NCI-H187 treated with DMSO at 0.1 percent for 48 hours (cell line): ENCODE data around the gene LTBP2.

Experiments
- DNase-seq: peaks from one replicate; lab custom pipeline; 2025; lab: John Stamatoyannopoulos, UW

The LTBP2 gene

DNA sequence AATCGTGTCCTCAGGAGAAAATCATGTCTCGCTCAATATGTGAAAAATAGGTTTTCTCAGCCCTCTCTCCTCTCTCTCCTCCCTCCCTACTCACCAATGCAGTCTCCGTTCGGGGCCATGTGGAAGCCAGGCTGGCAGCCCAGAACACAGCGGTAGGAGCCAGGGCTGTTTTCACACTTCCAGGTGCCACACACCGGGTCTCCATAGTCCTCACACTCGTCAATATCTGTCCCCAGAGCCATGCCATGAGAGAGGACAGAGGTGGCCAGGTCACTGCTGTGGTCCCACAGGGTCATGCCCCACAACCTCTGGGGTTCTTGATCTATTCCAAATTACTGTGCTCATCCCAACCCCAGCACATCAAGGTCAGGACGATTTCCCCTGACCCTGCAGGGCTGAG, 105.0 kb downstream of the LTBP2 start:
- no peak for DNase-seq

DNA sequence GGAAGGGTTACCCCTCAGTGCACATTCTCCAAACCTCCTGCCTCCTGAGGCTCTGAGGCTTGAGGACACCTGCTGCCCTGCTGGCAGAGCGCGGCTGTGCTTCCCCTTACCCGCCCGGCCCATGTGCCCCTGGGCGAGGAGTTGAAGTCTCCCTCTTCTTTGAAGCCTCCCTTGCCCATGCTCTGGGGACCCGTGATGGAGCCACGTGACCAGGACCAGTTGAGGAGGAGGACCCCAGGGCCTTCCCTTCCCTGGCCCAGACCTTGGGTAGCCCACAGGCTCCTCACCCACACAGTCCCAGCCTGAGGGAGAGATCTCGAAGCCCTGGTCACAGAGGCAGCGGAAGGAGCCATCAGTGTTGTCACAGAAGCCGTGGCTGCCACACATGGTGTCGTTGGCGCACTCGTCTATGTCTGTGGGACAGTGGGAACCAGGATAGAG, 105.6 kb downstream of the LTBP2 start:
- DNase-seq, result no peak

DNA sequence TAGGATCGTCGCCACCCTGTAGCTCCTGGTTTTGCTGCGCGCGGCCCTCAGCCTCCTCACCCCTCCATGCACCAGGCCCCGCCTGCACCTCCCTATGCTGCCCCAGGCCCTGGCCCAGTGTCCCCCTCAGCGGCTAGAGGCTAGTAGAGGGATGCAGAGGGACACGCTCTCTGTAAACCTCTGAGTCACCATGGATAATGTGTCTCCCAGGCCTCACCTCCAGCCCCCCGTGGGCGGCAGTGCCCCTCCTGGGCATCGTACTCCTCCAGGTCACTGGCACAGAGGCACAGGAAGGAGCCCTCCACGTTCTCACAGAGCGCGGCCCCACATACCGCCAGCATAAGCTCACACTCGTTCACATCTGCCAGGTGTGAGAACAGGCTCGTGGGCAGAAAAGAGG, 106.2 kb downstream of the LTBP2 start:
- DNase-seq, result no peak

DNA sequence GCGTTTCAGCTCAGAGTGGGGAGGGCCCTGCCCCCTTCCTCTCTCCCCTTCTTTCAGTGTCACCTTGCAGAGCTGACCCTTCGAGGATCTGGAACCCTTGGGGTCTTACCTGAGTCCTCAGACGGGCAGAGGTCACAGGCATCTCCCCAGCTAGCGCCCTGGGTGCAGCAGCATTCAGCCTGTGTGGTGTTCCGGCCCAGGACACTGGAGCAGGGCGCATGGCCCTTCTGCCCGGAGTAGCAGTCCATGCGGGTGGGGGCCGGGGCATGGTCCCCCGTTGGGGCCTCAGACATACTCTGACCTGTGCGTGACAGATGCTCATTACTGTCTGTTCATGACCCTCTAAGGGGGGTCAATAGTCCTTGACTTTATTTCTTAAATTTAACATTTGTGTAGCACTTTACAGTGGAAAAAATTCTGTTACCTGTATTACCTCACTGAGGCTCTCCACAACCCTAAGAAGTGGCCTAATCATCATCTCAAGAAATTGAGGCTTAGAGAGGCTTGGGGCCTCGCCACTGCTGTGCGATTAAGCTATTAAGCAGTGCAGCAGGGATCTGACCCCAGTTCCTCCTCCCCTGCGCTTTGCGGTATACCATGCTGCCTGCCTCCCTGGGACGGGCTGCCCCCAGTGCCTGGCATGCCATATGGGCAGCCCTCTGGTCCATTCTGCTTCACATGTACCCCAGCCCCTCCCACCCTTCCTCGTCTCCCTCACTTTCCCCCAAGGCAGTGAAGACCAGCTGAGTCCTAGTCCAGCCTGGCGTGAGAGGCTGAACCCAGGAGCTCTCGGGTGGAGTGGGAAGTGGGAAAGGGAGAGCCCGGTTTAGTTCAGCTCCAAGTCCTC, 106.9 kb downstream of the LTBP2 start:
- no peak for DNase-seq

DNA sequence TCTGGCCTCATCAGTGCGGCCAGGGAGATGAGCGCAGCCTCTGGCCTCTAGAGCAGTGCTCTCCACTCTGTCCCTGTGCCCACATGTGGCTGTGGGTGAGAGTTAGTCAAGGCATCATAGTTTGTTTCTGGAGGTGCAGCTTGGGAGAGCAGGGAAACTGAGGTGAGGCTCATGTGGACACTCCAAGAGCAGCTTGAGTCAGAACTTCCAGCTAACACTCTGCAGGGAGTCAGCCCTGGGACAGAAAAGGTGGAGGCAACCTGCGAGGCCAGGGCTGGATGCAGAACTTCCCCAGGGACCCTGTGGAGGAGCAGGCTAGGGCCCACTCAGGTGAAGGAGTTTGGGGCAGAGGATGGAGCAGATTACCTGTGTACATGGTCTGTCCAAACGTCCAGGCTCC, 107.6 kb downstream of the LTBP2 start:
- no peak for DNase-seq

DNA sequence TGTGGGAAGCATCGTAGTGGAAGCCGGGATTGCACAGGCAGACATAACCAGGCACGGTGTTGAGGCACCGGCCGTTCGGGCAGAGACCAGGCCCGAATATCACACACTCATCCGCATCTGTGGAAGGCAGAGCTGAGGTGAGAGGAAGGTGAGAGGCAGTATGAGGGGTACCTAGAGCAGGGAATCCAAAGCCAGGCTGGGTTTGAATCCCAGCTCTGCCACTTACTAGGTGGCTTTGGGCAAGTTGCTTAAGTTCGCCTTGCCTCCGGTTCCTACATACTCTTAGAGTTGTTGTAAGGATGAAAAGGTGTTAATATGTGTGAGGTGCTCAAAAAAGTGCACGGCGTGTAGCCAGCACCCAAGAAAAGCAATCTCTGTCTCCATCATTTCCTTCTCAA, 108.1 kb downstream of the LTBP2 start:
- no peak for DNase-seq

DNA sequence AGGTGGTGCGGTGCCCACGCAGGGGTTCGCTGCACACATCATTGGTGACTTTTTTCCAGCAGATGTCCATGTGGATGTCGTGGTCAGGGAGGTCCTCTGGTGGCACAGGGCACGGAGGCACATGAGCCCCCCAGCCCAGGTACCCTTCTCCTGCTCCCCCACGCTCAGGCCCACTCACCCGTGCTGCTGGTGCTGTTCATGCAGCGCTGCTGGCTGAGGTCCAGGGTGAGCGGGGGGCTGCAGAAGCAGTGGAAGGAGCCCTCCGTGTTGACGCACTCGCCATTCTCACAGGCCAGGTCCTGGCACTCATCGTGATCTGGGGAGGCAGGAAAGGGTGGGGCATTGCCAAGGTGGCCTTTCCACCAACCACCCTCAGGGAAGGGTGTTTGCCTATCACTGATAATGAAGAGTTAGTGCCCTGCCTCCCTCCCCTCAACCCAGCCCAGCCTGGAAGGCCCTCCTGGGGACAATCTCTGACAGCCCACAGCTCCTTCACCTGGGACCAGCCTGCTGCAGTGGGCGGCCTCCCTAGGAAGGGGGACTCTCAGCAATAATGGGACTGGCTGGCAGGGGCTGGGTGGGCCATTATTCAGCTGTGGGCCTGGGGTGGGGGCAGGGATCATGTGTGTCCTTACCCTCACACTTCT, 108.6 kb downstream of the LTBP2 start:
- no peak for DNase-seq

DNA sequence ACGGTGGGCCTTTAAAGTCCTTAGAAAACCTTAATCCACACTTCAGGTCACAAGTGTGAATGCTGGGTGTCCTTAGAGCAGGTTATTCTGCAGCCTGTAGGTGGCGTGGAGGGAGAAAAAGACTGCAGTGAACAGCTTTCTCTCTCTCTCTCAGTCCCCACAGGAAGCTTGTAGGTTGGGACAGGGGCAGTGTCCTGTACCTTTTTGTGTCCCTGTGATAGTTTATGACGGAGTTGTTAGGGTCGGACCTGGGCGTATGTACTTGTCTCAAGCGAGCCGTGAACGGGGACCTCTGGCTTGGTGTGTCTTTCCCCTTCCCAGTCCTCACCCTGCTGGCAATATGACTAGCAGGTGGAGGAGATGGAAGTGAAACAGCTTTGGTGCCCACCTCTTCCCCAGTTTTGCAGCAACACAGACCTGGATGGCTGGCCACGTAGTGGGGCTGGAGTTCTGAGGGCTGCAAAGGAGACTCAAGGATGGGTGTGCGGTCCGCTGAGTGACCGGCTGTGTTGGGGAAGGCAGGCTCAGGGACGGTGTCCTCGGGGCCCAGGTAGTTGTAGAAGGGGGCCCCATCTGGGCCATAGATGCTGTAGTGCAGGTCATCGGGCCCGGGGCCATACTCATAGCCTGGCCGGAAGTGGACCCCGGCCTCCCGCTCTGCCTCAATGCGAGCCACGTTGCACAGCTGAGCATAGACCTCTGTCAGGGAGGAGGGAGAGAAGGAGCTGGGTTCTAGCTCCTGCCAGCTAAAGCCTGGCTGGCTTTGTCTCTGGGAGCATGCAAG, 109.6 kb downstream of the LTBP2 start:
- no peak for DNase-seq

DNA sequence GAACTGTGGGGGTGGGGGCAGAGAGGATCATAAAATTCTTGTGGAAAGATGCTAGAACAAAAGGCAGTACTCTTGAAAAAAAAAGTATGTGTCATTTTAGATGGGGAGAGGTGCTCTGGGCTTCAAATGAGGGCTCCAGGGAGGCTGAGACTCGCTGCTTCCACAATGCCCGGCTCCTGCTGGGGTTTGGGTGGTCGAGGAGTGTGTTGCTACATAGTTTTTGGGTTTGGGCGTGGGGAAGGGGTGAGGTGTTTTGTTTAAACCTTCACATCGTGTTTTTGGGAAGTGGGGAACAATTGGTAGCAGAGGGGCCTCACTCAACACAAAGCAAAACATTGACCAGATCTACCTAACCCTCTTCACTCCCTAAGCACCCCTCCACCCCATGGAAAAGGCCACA, 110.3 kb downstream of the LTBP2 start:
- no peak for DNase-seq

DNA sequence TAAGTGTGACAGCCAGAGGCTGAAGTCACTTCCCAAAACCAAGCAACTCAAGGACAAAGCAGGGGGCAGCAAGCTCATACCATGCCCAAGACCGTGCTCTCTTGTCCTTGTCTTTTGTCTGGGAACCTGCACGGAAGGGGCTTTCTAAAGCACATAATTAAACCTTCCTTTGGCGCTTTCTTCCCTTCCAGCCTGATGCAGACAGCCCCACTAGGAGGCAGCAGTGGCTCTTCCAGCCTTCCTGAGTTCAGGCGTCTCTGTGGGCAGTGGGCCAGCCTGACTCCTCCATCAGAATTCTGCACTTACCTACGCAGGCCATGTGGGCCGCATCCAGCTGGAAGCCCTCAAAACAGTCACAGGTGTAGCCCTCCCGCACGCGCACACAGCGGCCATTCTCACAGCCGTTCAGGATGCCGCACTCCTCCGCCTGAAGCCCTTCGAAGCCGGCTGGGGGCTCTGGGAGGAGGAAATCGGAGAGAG, 110.9 kb downstream of the LTBP2 start:
- DNase-seq, result peak; percentile 25

DNA sequence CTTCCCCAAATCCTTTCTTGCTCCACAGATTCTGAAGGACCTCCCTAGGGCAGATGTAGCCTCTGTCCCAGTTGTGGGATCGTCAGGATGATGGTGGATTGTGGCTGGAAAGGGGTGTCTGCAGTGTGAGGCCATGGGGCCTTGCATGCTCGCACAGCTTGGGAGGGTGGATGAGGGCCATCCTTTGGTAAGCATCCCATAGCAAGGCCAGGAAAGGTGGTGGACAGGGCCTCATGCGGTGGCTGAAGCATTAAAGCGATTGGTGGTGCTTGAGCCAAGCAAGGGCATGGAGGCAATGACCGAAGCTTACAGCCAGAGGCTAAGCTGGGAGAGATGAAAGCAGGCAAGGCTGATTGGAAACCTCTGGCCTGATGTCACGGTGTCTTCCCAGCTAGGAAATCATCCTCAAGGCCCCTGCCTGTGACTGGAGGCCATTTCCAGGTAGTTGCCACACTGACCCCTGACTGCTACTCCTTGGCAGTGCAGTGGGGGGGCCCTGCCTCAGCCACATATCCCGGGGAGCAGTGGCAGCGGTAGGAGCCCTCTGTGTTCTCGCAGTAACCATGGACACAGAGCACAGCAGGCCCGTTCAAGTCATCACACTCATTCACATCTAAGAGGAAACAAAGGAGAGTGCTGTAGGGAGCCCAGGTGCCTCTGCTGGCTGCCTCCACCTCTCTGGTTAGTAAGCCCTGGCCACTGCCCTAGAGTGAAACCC, 111.5 kb downstream of the LTBP2 start:
- DNase-seq, result no peak

DNA sequence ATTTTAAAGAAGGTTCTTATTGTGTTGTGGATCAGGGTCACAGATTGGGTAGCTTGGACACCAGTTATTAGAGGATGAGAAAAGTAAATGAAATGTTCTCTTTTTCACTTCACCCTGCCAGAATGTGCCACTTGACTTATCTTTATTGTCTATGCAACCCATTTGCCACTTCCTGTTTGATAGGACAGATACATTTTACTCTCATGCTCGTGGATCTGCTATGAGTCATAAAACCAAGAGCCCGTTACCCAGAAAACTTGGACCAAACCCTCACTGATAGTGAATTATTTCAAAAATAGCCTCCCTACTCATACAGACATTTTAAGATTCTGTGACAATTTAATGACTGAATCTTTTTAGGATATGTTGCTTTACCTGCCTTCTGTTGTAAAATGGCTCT, 116.7 kb downstream of the LTBP2 start:
- DNase-seq, result no peak

DNA sequence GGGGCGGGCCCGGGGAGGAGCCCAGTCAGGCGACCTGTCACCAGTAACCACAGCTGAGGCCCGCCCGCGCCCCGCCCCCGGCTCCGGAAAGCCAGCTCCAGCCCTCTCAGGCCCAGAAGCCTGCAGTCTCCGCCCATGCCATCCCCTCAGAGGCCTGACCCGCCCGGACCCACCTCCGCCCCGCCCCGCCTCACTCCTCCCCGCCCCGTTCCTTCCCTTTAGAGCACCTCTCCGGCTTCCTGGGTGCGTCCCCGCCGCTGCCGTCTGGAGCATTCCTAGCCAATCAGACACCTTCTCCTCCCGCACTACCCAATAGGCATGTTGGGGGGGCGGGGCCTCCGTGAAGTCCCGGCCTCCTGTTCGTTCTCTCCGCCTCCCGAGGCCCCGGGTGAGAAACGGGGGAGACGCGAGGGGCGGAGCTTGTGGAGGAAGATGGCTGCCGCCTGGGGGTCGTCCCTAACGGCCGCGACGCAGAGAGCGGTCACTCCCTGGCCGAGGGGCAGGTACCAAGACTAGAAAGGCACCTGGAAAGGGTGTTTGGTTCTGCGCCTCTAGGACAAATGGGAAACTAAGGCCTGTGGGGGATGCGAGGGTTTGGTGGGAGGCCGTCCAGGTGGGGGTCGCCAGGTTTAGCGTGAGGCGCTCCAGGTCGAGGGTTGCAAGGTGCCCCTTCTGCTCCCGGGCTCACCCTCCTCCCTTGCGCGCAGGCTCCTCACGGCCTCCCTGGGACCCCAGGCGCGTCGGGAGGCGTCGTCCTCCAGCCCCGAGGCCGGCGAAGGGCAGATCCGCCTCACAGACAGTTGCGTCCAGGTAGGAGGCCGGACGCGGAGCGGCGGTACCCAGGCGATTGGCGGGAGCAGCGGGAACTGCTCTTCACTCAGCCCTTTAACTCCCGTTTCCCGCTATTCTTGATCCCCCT, 118.4 kb downstream of the LTBP2 start, which contains the start of gene ISCA2:
TSS of gene ISCA2 (plus strand) at position 423 of the 919 bp plus-strand sequence. CDS start at position 433, 10 bp downstream.
- DNase-seq, result peak; percentile 99

DNA sequence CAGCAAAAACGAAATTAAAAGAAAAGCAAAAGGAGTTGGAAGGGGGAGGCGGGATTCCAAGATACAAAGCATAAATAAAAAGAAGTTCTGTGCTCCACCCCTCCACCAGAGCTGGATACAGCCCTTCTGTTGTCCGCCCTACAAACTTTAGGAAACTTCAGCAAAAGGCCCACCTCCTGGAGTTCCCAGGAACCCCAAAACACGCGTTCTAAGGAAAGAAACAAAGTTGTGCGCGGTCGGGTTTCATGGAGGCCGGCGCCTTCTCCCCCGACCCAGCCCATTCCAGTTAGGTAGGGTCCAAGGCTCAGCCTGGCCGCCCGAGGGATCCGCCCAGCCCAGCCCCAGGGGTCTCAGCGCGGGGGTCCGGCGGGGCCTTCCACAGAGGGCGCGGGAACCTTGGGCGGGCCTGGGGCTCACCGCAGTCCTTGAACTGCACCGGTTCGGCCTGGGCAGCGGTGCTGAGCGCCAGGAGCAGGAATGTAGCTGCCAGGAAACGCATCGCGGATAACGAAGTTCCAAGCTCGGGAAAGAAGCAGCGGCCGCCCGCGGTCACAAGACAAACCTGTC, 119.2 kb downstream of the LTBP2 start, which contains the start of gene NPC2:
TSS of gene NPC2 (minus strand) at position 530 of the 567 bp plus-strand sequence. CDS start at position 499, 31 bp downstream.
- no peak for DNase-seq

DNA sequence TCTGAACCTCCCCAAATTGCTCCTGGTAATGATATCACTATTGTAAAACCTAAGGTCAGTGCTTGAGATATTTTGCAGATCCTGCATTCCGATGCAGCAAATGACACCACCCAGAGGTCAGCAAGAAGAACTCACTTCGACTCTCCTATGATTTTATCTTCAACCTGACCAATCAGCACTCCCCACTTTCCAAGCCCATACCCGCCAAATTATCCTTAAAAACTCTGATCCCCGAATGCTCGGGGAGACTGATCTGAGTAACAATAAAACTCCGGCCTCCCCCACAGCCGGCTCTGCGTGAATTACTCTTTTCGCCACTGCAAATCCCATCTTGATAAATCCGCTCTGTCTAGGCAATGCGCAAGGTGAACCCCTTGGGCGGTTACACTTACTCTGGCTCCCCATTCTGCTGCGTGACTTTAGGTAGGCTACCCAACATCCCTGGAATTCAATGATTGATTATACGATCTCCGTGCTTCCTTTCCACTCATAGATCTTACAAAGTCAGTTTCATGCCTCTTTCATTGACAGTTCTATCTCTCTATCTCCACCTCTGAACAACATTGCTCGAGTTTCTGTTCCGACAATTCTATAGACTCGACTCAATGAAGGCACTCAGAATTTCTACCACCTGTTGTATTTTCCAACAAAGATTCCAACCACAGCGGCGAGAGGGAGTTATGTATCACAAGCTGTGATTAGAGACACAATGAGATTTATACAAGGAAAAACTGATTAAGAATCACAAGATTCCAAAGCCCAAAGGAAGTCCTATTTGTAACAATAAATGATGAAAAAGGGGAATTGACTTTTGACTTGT, 119.9 kb downstream of the LTBP2 start:
- DNase-seq, result no peak

DNA sequence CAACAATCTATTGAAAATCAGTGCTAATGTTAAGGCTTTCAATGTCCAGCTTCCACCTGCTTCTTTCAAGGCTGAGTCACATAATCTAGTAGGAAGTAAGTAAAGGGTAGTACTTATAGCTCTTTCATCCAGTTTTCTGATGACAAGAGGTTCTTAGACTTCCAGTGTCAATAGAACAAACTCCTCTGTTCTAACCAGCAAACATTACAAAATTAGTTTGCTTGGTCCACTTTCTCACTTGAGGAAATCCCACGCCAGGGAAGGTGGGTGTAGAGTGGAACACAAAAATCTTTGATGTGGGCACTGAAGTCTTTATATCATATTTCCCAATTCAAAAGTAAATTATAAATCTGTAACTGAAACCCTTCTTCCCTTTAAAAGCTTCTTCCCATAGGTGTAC, 121.6 kb downstream of the LTBP2 start:
- DNase-seq, result no peak

DNA sequence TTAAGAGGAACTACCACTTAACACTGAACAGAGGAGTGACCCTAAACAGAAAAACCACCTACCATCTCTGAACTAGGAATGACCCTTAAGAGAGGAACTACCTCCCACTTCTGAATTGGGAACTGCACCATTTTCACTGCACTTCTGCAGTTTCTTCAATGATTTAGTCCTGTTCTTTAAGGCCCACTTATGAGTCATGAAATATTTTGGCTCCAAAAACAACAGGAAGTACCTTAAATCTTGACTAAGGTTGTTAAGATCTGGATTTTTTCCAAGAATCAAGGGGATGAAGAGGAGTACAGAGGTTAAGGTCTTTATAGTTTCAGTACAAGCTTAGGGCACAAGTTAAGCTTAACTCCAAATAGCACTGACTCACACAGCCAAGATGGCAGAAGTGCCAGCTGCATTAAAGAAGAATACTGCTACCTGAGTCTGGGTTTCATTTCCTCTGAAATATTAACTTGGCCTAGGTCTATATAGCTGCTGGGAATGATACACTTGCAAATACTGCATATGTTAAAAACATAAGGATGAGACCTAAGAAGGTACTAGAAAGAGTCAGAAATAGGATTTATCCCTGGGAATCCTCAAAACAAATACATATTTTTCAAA, 123.1 kb downstream of the LTBP2 start:
- DNase-seq, result no peak

DNA sequence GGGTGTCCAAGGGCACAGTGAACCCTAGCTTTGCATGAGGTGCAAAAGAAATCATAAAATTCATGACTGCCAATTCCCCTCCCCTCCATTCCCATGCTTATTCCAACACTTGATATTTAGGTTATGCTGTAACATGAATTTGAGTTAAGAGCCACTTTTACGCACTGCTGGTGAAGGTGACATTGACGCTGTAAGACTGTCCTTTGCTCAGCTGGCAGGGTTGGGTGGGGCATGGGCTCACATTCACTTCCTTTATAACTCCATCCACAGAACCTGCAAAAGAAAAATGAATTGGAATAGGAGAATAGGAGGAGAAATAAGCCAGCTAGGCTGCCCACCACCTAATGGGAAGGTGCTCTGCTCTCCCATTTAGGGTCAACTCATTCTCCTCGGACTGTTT, 125.9 kb downstream of the LTBP2 start:
- no peak for DNase-seq

DNA sequence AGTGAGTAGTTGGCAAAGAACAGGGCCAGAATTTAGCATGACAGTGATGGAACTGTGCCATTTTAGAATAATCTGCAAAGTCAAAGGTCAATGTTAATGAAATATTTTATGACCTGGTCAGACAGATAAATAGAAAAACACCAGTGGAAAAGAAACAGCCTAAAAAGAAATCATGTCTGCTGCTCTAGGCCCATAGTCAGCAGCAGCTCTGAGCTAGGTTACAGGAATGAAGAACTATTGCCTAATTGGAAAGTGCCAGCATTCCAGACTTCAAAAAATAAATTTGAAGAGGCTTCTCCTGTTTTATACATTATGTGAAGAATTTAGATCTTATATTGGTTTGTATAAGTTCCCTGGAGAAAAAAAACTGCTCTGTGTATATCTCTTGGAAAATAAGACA, 128.7 kb downstream of the LTBP2 start:
- DNase-seq, result no peak
